ENCODE data around the gene SELENOW.
"Not testable (repeated sequence)": the region's sequence is repeated elsewhere in the genome, so short reads cannot be mapped to it uniquely, and the experiment has no call there.

Gene SELENOW

GRCh38 chr19:47781590-47782262 lies 3.2 kb downstream of the SELENOW start:
- DNase-seq (ENCODE audit: low read depth in 2 of 2), result no peak

DNA sequence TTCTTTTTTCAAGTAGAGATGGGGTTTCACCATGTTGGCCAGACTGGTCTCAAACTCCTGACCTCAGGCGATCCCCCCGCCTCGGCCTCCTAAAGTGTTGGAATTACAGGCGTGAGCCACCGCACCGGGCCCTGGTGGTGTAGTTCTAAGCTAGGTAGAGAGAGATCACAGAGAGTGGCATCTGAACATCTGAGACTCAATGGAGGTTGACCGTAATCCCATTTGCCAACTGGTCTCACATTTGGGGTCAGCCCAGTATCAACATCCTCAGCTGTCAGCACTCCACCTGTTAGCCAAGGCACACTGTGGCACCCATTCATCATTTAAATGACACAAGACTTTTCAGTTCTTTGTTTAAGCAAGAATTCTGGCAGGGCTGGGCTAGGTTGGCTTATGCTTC lies 8.1 kb downstream of the SELENOW start:
- no peak for DNase-seq (ENCODE audit: low read depth in 2 of 2)

GRCh38 chr19:47787307-47787706 lies 8.8 kb downstream of the SELENOW start:
- DNase-seq (ENCODE audit: low read depth in 2 of 2), result not testable (repeated sequence)

DNA sequence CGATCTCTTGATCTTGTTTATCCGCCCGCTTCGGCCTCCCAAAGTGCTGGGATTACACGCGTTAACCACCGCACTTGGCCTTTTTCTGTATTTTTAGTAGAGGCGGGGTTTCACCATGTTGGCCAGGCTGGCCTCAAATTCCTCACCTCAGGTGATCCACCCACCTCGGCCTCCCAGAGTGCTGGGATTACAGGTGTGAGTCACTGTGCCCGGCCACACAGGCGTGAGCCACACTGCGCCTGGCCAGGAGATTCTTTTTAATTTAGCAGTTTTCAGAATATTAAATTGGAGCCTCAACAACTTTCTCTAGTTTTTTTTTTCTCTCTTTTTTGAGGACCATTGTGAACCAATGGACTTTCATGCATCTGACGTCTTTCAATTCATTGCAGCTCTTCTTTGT lies 11.3 kb downstream of the SELENOW start:
- DNase-seq (ENCODE audit: low read depth in 2 of 2), result not testable (repeated sequence)

DNA sequence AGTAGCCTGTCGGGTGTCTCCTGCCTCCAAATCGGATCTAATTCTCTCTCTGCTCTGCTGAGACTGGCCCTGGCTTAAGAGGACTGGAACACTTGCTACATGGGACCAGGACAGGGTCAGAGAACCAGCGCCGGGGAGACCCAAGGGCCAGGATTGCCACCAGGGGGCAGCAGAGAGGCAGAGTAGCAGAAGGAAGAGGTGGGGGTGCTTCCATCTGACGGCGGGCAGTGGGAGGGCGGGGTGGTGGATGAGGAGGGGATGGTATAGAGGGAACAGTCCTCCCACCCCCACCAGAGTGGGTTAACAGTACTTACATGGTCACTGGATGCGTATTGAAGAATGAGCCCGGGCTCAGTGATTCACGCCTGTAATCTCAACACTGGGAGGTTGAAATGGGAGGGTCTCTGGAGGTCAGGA lies 11.9 kb downstream of the SELENOW start:
- peak; percentile 51 to 79 for DNase-seq (ENCODE audit: low read depth in 2 of 2)

DNA sequence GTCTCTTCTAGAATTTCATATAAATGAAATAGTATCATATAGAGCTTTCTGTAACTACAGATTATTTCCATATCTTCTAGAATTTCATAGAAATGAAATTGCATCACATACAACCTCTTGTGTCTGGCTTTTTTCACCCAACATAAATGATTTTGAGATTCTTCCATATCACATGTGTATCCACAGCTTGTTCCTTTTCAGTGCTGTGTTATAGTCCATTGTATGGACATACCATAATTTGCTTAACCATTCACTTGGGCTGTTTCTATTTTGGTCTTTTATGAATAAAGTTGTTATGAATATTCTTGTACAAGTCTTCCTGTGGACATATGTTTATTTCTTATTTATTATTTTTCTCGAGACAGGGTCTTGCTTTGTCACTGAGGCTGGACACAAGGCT lies 14.1 kb downstream of the SELENOW start:
- no peak for DNase-seq (ENCODE audit: low read depth in 2 of 2)

DNA sequence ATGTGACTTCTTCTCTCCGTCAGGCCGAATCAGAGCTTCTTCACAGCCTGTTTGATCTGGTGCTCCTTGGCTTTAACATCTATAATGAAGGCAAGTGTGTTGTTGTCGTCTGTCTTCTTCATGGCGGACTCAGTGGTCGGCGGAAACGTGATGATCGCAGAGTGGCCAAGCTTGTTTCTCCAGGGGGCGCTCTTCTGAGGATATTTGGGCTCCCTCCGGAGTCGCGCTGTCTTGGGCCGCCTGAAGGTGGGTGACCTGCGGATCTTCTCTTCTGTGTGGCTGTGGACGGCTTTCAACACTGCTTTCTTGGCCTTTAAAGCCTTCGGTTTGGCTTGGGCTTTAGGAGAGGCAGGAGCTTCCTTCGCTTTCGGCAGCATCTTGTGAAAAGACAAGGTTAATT lies 16.0 kb downstream of the SELENOW start:
- DNase-seq (ENCODE audit: low read depth in 2 of 2), result no peak

DNA sequence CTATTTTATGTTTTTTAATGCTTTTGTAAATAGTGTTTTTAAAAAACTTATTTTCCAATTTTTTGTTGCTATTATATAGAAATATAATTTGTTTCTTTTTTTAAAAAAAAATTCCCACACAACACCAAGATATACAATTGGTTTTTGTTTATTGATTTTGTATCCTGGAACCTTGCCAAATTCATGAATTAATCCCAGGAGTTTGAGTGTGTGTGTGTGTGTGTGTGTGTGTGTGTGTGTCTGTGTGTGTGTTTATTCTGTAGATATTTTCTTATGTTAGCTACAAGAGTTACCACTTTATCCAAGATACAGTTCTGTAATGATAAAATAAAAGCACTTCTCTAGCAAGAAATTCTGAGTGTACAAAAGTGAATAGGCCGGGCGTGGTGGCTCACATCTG lies 18.3 kb downstream of the SELENOW start:
- DNase-seq (ENCODE audit: low read depth in 2 of 2), result no peak

- no peak for DNase-seq (ENCODE audit: low read depth in 2 of 2)
Measured at GRCh38 chr19:47797996-47798903, 19.7 kb downstream of the SELENOW start.

GRCh38 chr19:47798904-47799266 lies 20.4 kb downstream of the SELENOW start:
- no peak for DNase-seq (ENCODE audit: low read depth in 2 of 2)

GRCh38 chr19:47801270-47801669 lies 22.8 kb downstream of the SELENOW start:
- no peak for DNase-seq (ENCODE audit: low read depth in 2 of 2)

DNA sequence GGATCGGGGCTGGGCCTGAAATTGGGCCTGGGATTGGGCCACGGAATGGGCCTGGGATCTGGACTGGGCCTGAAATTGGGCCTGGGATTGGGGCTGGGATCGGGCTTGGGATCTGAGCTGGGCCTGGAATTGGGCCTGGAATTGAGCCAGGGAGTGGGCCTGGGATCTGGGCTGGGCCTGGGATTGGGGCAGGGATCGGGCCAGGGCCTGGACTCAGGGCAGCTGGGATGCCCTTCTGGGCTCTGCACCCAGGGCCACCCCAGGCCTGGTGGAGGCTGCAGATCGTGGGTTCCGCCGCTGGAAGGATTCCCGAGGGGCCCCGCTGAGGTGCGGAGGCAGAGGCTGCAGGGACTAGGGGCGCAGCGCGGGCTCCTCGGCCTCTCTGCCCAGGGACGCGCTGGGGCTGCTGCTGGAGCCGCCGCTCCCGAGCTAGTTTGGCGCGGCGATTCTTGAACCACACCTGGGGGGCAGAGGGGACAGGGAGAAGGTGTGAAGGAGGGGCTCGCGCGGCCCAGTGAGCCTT lies 24.1 kb downstream of the SELENOW start:
- DNase-seq (ENCODE audit: low read depth in 2 of 2), result no peak

DNA sequence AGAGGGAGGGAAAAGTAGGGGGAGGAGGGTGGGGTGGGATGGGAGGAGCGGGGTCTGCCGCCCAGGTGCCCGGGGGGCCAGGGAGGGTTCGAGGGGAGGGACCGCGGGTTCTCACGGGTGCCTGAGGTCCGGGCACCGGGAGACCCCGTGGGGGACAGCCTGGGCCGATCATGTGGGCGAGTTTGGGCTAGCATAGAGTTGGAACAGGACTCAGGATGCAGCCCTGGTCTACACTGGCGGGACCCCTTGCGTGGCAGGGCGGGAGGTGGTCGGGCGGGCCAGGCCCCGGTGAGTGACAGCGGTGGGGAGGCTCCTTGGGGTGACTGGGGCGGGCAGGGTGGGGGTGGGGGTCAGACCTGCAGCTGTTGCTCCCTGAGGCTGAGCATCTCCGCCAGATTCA lies 24.6 kb downstream of the SELENOW start:
- not testable (repeated sequence) for DNase-seq (ENCODE audit: low read depth in 2 of 2)

- not testable (repeated sequence) for DNase-seq (ENCODE audit: low read depth in 2 of 2)
Measured at GRCh38 chr19:47803671-47804070, 25.2 kb downstream of the SELENOW start.

DNA sequence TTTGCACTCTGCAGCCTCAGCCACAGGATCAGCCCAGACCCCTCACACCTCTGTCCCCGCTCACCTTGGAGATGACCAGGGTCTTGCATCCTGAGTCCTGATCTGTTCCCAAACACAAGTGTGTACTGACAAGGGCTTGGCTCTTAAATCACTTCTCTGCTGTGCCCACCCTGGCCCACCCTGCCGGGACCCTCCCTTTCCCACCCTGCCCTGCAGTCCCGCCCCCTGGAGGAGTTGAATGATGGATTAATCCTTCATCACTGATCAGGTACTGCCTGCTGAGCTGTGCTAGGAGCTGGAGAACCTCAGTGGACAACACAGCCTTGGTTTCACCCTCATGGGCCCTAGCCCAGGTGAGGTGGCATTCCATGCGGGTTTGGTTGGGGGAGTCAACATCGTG lies 25.9 kb downstream of the SELENOW start, which contains the start of gene TPRX1:
TSS of gene TPRX1 (minus strand) at position 101 of the 400 bp plus-strand sequence. CDS start at position 89, 12 bp downstream.
- not testable (repeated sequence) for DNase-seq (ENCODE audit: low read depth in 2 of 2)

DNA sequence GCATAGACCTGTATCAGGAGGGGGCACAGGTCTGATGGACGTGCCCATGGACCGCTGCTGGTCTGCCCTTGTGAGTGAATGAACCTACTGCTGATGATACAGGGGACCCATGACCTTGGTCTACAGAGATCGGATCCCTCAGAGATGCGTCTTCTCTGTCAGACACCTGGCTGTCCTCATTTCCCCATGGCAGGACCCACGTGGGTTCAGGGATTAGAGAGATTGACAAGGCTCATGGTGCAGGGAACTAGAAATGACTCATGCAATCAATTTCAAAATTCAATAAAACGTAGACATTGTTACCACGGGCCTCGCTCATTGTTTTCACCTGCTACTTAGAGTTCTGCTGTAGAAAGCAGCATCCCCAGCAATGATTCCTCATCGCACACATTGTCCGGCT lies 26.8 kb downstream of the SELENOW start:
- DNase-seq (ENCODE audit: low read depth in 2 of 2), result no peak

- DNase-seq (ENCODE audit: low read depth in 2 of 2), result no peak
Measured at GRCh38 chr19:47806435-47806834, 27.9 kb downstream of the SELENOW start.

GRCh38 chr19:47813304-47813994 lies 34.9 kb downstream of the SELENOW start:
- peak; percentile 39 to 65 for DNase-seq (ENCODE audit: low read depth in 2 of 2)

- DNase-seq (ENCODE audit: low read depth in 2 of 2), result no peak
Measured at GRCh38 chr19:47813995-47814328, 35.5 kb downstream of the SELENOW start.

- not testable (repeated sequence) for DNase-seq (ENCODE audit: low read depth in 2 of 2)
Measured at GRCh38 chr19:47816270-47816669, 37.8 kb downstream of the SELENOW start.

- not testable (repeated sequence) for DNase-seq (ENCODE audit: low read depth in 2 of 2)
Measured at GRCh38 chr19:47818221-47818620, 39.7 kb downstream of the SELENOW start.

- DNase-seq (ENCODE audit: low read depth in 2 of 2), result no peak
Measured at GRCh38 chr19:47819858-47820257, 41.4 kb downstream of the SELENOW start.

Data from stimulated activated CD8-positive, alpha-beta memory T cell treated with anti-CD3 and anti-CD28 coated beads, Interleukin-7, amount 100 ng/mL, for 1 hour (primary cell).